HepG2 (cell line): ENCODE results near the gene ME2. TPM values are rescaled to one million over a fixed set of nuclear protein-coding genes. Genes with fewer than 3 reads are reported as not detected.
A peak's percentile ranks its signal among the peaks of the same experiment; 100 is the strongest.
"Not testable (repeated sequence)": the region's sequence is repeated elsewhere in the genome, so short reads cannot be mapped to it uniquely, and the experiment has no call there.

Source experiments
- ATAC-seq: fragments of 200-7000 bp; cut with Tn5 transposase; 3 replicates; pipeline ENCODE4 v1.9.1; 2020; ENCODE audit warnings: mild to moderate bottlenecking, moderate library complexity
- BruUV-seq: library from RNA; stranded (reverse); fragments of 400-500 nt; replicated peaks from 2 replicates; lab custom pipeline; 2021; lab: Mats Ljungman, UMichigan
- CTCF ChIA-PET: fragments of 300-600 bp; formaldehyde crosslinking; extraction: SDS; loops from one replicate; lab custom pipeline; 2021; ENCODE audit warnings: low total read pairs, inconsistent platforms, low intra/inter-chr PET ratio; lab: Yijun Ruan, JAX
- POLR2A ChIA-PET: fragments of 350-600 bp; sonication (Branson Sonifier 250); formaldehyde crosslinking; loops from one replicate; lab custom pipeline; 2020; ENCODE audit warnings: antibody characterized with exemption, inconsistent platforms; lab: Yijun Ruan, JAX
- DNase-seq: peaks from one replicate; pipeline ENCODE4 v3.0.0-alpha.2; 2015; ENCODE audit warnings: low spot score
- FAIRE-seq: peaks from 3 replicates; lab custom pipeline; 2011; peaks lifted over from hg19 to GRCh38; lab: Jason Lieb, UNC
- H2AFZ ChIP-seq: one replicate; pipeline ENCODE4 v1.6.1; 2011; ENCODE audit warnings: low read length, inconsistent platforms
- H3K27ac ChIP-seq: fragments of 300-600 bp; 3 replicates; pipeline ENCODE4 v1.8.0; 2011; ENCODE audit warnings: mixed run types, mild to moderate bottlenecking, mixed read lengths, low read length, inconsistent platforms; ENCODE audit not compliant: insufficient read depth; ENCODE audit errors: extremely low read length
- H3K27me3 ChIP-seq, 2 experiments: fragments of 200-600 bp in 1 of 2; 2 replicates in 1 of 2; 3 replicates in 1 of 2; pipeline versions ENCODE4 v1.6.0 to v1.8.0; 2011; ENCODE audit warnings: low read length in 2 of 2, mild to moderate bottlenecking in 2 of 2, moderate library complexity in 2 of 2, inconsistent platforms in 1 of 2; ENCODE audit not compliant: insufficient read depth in 2 of 2, control insufficient read depth in 1 of 2
- H3K36me3 ChIP-seq, 2 experiments: fragments of 200-600 bp in 1 of 2; replicated peaks in 1 of 2; 2 replicates in 1 of 2; 3 replicates in 1 of 2; pipeline versions ENCODE4 v1.5.1 to v1.8.0; 2011; ENCODE audit warnings: low read length in 2 of 2, inconsistent platforms in 1 of 2; ENCODE audit not compliant: insufficient read depth in 2 of 2, control insufficient read depth in 1 of 2
- H3K4me1 ChIP-seq: 2 replicates; pipeline ENCODE4 v1.5.1; 2012; ENCODE audit warnings: low read length, inconsistent platforms; ENCODE audit not compliant: insufficient read depth
- H3K4me2 ChIP-seq: 2 replicates; pipeline ENCODE4 v1.6.0; 2011; ENCODE audit warnings: low read depth, low read length, inconsistent platforms
- H3K4me3 ChIP-seq, 3 experiments: fragments of 200-600 bp in 1 of 3; sonication (generic), shearing (Covaris generic) in 1 of 3; replicated peaks in 1 of 3; 2 replicates each; pipeline ENCODE4 v1.5.1; 2011 to 2016; ENCODE audit warnings: low read length in 3 of 3, inconsistent platforms in 2 of 3, low read depth in 2 of 3, mild to moderate bottlenecking in 2 of 3, control low read depth in 1 of 3, mixed read lengths in 1 of 3; ENCODE audit not compliant: insufficient read depth in 1 of 3
- H3K79me2 ChIP-seq: one replicate; pipeline ENCODE4 v1.6.1; 2011; ENCODE audit warnings: low read length, inconsistent platforms; ENCODE audit not compliant: insufficient read depth
- H3K9ac ChIP-seq: 2 replicates; pipeline ENCODE4 v1.6.0; 2011; ENCODE audit warnings: mild to moderate bottlenecking, low read depth, low read length, inconsistent platforms; ENCODE audit not compliant: insufficient read depth
- H3K9me3 ChIP-seq: 2 replicates; pipeline ENCODE4 v1.5.1; 2012; ENCODE audit warnings: mild to moderate bottlenecking, low read length
- H4K20me1 ChIP-seq: 2 replicates; pipeline ENCODE4 v1.6.0; 2011; ENCODE audit warnings: inconsistent platforms, mild to moderate bottlenecking, low read length, moderate library complexity; ENCODE audit not compliant: insufficient read depth
- CHCHD3 ChIP-seq: sonication (generic); formaldehyde crosslinking; IDR thresholded peaks from 2 replicates; pipeline ENCODE4 v1.8.0; 2022; ENCODE audit warnings: mild to moderate bottlenecking, missing genetic modification reagents, moderate library complexity
- DR1 ChIP-seq: sonication (generic); formaldehyde crosslinking; IDR thresholded peaks from 2 replicates; pipeline ENCODE4 v1.8.0; 2021; ENCODE audit warnings: mild to moderate bottlenecking, missing genetic modification reagents, inconsistent platforms
- HOXA7 ChIP-seq: sonication (generic); formaldehyde crosslinking; IDR thresholded peaks from 2 replicates; pipeline ENCODE4 v1.8.1; 2022; ENCODE audit warnings: mild to moderate bottlenecking, missing genetic modification reagents, moderate library complexity
- IKZF1 ChIP-seq: fragments of 450-650 bp; IDR thresholded peaks from 2 replicates; pipeline ENCODE4 v1.7.1; 2016
- MAFG ChIP-seq: sonication (generic); formaldehyde crosslinking; IDR thresholded peaks from 2 replicates; pipeline ENCODE4 v1.5.1; 2020; ENCODE audit warnings: mild to moderate bottlenecking, missing genetic modification reagents
- STAG1 ChIP-seq: sonication (generic); formaldehyde crosslinking; IDR thresholded peaks from 2 replicates; pipeline ENCODE4 v1.4.0; 2020; ENCODE audit warnings: missing genetic modification reagents
- ZFP62 ChIP-seq: sonication (generic); formaldehyde crosslinking; IDR thresholded peaks from 2 replicates; pipeline ENCODE4 v1.4.0; 2020; ENCODE audit warnings: missing genetic modification reagents
- ZNF326 ChIP-seq: sonication (generic); formaldehyde crosslinking; IDR thresholded peaks from 2 replicates; pipeline ENCODE4 v1.4.0; 2020; ENCODE audit warnings: missing genetic modification reagents, borderline replicate concordance
- ZNF44 ChIP-seq: sonication (generic); formaldehyde crosslinking; IDR thresholded peaks from 2 replicates; pipeline ENCODE4 v1.5.1; 2020; ENCODE audit warnings: mild to moderate bottlenecking, missing genetic modification reagents
- ZNF713 ChIP-seq: sonication (generic); formaldehyde crosslinking; IDR thresholded peaks from 2 replicates; pipeline ENCODE4 v1.4.0; 2020; ENCODE audit warnings: mild to moderate bottlenecking, missing genetic modification reagents
- WGBS: methylation state at CpG from one replicate; pipeline ENCODE4 v1.1.6; 2017; ENCODE audit warnings: low lambda C conversion rate; 5-methylcytosine and 5-hydroxymethylcytosine counted together
- in situ Hi-C: cut with HindIII; loops from 2 replicates; pipeline ENCODE4 v1.10.0; 2017; ENCODE audit warnings: low pct_unique_long_range_greater_than_20kb; ENCODE audit not compliant: extremely low pct_ligation_motif_present
- intact Hi-C: fragments of 100-400 bp; cut with micrococcal nuclease; formaldehyde crosslinking; loops from one replicate; pipeline ENCODE4 v1.10.0; 2022; ENCODE audit not compliant: unreplicated experiment
- polyA plus RNA-seq, 8 experiments: library from polyadenylated mRNA; depleted of rRNA in 3 of 8; stranded (reverse) in 7 of 8; unstranded in 1 of 8; fragments of >200 nt; fragmentation: Illumina TruSeq in 4 of 8; extraction: Trizol in 4 of 8; gene quantifications; 2 replicates each; pipeline versions ENCODE4 v1.2.1 to v1.2.3, GENCODE V29; 2011 to 2016; ENCODE audit warnings: low read depth in 4 of 8, missing spikeins in 1 of 8, mixed read lengths in 1 of 8; ENCODE audit not compliant: insufficient read depth in 1 of 8
- total RNA-seq, 5 experiments: library from RNA; depleted of rRNA; stranded (reverse); fragments of >200 nt; fragmentation: Illumina TruSeq; extraction: Trizol; gene quantifications; 2 replicates each; pipeline ENCODE4 v1.2.3, GENCODE V29; 2016; ENCODE audit warnings: low read depth in 1 of 5
- TF ChIP-seq, protein P1 (sequence below): sonication (generic); formaldehyde crosslinking; IDR thresholded peaks from 2 replicates; pipeline ENCODE4 v1.8.0; 2022; ENCODE audit warnings: missing genetic modification reagents, mild to moderate bottlenecking, moderate library complexity, borderline replicate concordance
- TF ChIP-seq, protein P2 (sequence below): sonication (generic); formaldehyde crosslinking; IDR thresholded peaks from 2 replicates; pipeline ENCODE4 v1.5.0; 2020; ENCODE audit warnings: mild to moderate bottlenecking, missing genetic modification reagents, moderate library complexity
- TF ChIP-seq, protein P3 (sequence below): sonication (generic); formaldehyde crosslinking; IDR thresholded peaks from 2 replicates; pipeline ENCODE4 v1.4.0; 2020; ENCODE audit warnings: missing genetic modification reagents, borderline replicate concordance

ME2 gene
- total and polyA plus RNA-seq, 2 of the 13 experiments (the other 11 are each of a cell fraction or from before 2014, with no cell fraction given) = 17.3 to 20.6 TPM

DNA sequence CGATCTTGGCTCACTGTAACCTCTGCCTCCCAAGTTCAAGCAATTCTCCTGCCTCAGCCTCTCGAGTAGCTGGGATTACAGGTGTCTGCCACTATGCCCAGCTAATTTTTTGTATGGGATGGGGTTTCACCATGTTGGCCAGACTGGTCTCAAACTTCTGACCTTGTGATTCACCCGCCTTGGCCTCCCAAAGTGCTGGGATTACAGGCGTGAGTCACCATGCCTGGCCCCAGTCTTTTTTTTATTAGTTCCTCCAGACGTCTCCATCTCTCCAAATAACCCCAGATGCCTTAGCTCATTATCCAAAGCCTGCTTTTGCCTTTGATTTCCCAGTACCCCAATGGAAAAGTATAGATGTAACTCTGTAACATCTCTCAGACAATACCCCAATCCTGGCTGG is 21.8 kb upstream of the ME2 start:
- H4K20me1 ChIP-seq, H3K4me3 ChIP-seq, H3K9ac ChIP-seq, BruUV-seq, DNase-seq, H3K27me3 ChIP-seq, H3K9me3 ChIP-seq, FAIRE-seq, intact Hi-C loops, in situ Hi-C loops, H3K4me2 ChIP-seq, H2AFZ ChIP-seq, H3K79me2 ChIP-seq, CTCF ChIA-PET, H3K27ac ChIP-seq, H3K36me3 ChIP-seq, POLR2A ChIA-PET, ATAC-seq: not testable (repeated sequence)
- H3K4me1 ChIP-seq = peaks cover 30% of the 10 kb centered on the region
- 9% methylated on average over 5 of the region's 5 CpGs for WGBS

DNA sequence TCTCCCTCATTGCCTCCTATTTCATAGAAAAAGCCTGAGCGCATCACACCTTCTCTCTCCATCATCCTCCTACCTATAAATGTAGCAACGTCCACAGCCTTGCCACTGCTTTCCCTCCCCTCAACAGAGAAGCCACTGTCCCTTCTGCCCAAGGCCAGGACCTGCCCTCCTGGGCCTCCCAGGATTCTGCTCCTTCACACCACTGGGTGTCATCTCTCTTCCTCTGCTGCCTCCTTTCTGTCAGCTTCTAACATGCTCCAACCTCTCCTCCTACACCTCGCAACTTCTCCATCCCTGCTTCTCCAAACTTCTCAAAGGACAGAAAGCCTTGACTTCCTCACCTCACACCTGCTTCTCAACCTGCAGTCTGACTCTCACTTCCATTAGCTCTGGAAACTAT is 21.2 kb upstream of the ME2 start:
- POLR2A ChIA-PET = no interaction called here
- Histone ChIP-seq H3K9ac (no peak overlapping the region), H3K79me2 (no peaks in the 10 kb centered on the region), H3K9me3 (no peaks in the 10 kb centered on the region), H3K4me2 (no peak overlapping the region), H3K27me3 (no peaks in the 10 kb centered on the region), H3K4me1 (peaks cover 30% of the 10 kb centered on the region), H3K27ac (no peak overlapping the region), H2AFZ (no peak overlapping the region), H3K4me3 (no peak overlapping the region), H3K36me3 (no peaks in the 10 kb centered on the region), H4K20me1 (no peaks in the 10 kb centered on the region)
- intact Hi-C loops (no loop called here), in situ Hi-C loops (no loop called here)
- CTCF ChIA-PET = no interaction called here
- WGBS = 51% methylated on average over 3 of the region's 3 CpGs
- no peak for DNase-seq
- peak; percentile 65 for ATAC-seq
- BruUV-seq = no TSS peak
- FAIRE-seq = no peak
- TF ChIP-seq ZFP62 (CRISPR knock-in tag) (no peak), IKZF1 (no peak), MAFG (CRISPR knock-in tag) (no peak), STAG1 (CRISPR knock-in tag) (peak; percentile 21; the same call in 1 of the 2 replicates), ZNF713 (CRISPR knock-in tag) (no peak), ZNF44 (CRISPR knock-in tag) (no peak), CHCHD3 (CRISPR knock-in tag) (no peak), ZNF326 (CRISPR knock-in tag) (no peak), HOXA7 (no peak), DR1 (CRISPR knock-in tag) (no peak)
- TF ChIP-seq, protein P1, sequence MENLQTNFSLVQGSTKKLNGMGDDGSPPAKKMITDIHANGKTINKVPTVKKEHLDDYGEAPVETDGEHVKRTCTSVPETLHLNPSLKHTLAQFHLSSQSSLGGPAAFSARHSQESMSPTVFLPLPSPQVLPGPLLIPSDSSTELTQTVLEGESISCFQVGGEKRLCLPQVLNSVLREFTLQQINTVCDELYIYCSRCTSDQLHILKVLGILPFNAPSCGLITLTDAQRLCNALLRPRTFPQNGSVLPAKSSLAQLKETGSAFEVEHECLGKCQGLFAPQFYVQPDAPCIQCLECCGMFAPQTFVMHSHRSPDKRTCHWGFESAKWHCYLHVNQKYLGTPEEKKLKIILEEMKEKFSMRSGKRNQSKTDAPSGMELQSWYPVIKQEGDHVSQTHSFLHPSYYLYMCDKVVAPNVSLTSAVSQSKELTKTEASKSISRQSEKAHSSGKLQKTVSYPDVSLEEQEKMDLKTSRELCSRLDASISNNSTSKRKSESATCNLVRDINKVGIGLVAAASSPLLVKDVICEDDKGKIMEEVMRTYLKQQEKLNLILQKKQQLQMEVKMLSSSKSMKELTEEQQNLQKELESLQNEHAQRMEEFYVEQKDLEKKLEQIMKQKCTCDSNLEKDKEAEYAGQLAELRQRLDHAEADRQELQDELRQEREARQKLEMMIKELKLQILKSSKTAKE (CRISPR knock-in tag) = no peak
- TF ChIP-seq, protein P2, sequence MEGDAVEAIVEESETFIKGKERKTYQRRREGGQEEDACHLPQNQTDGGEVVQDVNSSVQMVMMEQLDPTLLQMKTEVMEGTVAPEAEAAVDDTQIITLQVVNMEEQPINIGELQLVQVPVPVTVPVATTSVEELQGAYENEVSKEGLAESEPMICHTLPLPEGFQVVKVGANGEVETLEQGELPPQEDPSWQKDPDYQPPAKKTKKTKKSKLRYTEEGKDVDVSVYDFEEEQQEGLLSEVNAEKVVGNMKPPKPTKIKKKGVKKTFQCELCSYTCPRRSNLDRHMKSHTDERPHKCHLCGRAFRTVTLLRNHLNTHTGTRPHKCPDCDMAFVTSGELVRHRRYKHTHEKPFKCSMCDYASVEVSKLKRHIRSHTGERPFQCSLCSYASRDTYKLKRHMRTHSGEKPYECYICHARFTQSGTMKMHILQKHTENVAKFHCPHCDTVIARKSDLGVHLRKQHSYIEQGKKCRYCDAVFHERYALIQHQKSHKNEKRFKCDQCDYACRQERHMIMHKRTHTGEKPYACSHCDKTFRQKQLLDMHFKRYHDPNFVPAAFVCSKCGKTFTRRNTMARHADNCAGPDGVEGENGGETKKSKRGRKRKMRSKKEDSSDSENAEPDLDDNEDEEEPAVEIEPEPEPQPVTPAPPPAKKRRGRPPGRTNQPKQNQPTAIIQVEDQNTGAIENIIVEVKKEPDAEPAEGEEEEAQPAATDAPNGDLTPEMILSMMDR = peak; percentile 45
- TF ChIP-seq, protein P3, sequence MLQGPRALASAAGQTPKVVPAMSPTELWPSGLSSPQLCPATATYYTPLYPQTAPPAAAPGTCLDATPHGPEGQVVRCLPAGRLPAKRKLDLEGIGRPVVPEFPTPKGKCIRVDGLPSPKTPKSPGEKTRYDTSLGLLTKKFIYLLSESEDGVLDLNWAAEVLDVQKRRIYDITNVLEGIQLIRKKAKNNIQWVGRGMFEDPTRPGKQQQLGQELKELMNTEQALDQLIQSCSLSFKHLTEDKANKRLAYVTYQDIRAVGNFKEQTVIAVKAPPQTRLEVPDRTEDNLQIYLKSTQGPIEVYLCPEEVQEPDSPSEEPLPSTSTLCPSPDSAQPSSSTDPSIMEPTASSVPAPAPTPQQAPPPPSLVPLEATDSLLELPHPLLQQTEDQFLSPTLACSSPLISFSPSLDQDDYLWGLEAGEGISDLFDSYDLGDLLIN (CRISPR knock-in tag) = no peak
